Activated CD4-positive, alpha-beta T cell treated with anti-CD3 and anti-CD28 coated beads, Interleukin-2, amount 10 ng/mL, durations not matched to agents 24 days and 14 days (primary cell): ENCODE data around the gene NCAM1. TPM values are rescaled to one million over a fixed set of nuclear protein-coding genes. Genes with fewer than 3 reads are reported as not detected.

Experiments used
- DNase-seq: peaks from one replicate; pipeline ENCODE4 v3.0.0; 2022
- H3K27ac Mint-ChIP-seq: one replicate; pipeline ENCODE4 v1.8.0; 2022; ENCODE audit warnings: mild to moderate bottlenecking, mixed read lengths
- H3K27me3 Mint-ChIP-seq: one replicate; pipeline ENCODE4 v1.8.0; 2022; ENCODE audit warnings: mixed read lengths
- H3K36me3 Mint-ChIP-seq: one replicate; pipeline ENCODE4 v1.8.0; 2022; ENCODE audit warnings: low read depth, mild to moderate bottlenecking, mixed read lengths
- H3K4me1 Mint-ChIP-seq: one replicate; pipeline ENCODE4 v1.8.0; 2021; ENCODE audit warnings: mixed read lengths
- H3K4me3 Mint-ChIP-seq: one replicate; pipeline ENCODE4 v1.8.0; 2022; ENCODE audit warnings: mild to moderate bottlenecking, moderate library complexity, mixed read lengths
- H3K9me3 Mint-ChIP-seq: one replicate; pipeline ENCODE4 v1.8.0; 2021; ENCODE audit warnings: mixed read lengths
- intact Hi-C: fragments of 100-400 bp; cut with micrococcal nuclease; formaldehyde crosslinking; loops from one replicate; pipeline ENCODE4 v1.15.1; 2023
- total RNA-seq: library from RNA; stranded (reverse); gene quantifications from 2 replicates; pipeline ENCODE4 v1.2.3, GENCODE V29; 2022

NCAM1 gene
- total RNA-seq, 1 donor from 2014 or later, result not detected

GRCh38 chr11:113072237-113072858 lies 111.1 kb downstream of the NCAM1 start:
- H3K4me3 Mint-ChIP-seq, result no peak overlapping the region
- H3K36me3 Mint-ChIP-seq, result no peaks in the 10 kb centered on the region
- H3K9me3 Mint-ChIP-seq, result no peaks in the 10 kb centered on the region
- intact Hi-C loops, result no loop called here
- DNase-seq, result no peak
- no peak overlapping the region for H3K27ac Mint-ChIP-seq
- H3K4me1 Mint-ChIP-seq, result no peaks in the 10 kb centered on the region
- no peaks in the 10 kb centered on the region for H3K27me3 Mint-ChIP-seq

- Mint-ChIP-seq H3K27ac (no peak overlapping the region), H3K4me1 (no peaks in the 10 kb centered on the region), H3K27me3 (no peaks in the 10 kb centered on the region), H3K9me3 (no peaks in the 10 kb centered on the region), H3K4me3 (no peak overlapping the region), H3K36me3 (no peaks in the 10 kb centered on the region)
- no peak for DNase-seq
- intact Hi-C loops, result no loop called here
Measured at GRCh38 chr11:113073290-113073953, 112.2 kb downstream of the NCAM1 start.

GRCh38 chr11:113075586-113076095 lies 114.4 kb downstream of the NCAM1 start:
- Mint-ChIP-seq H3K4me1 (no peaks in the 10 kb centered on the region), H3K9me3 (no peaks in the 10 kb centered on the region), H3K27ac (no peak overlapping the region), H3K4me3 (no peak overlapping the region), H3K27me3 (no peaks in the 10 kb centered on the region), H3K36me3 (no peaks in the 10 kb centered on the region)
- no peak for DNase-seq
- intact Hi-C loops, result no loop called here

GRCh38 chr11:113077379-113077778 lies 116.2 kb downstream of the NCAM1 start:
- Mint-ChIP-seq H3K36me3 (no peaks in the 10 kb centered on the region), H3K4me3 (no peak overlapping the region), H3K27me3 (no peaks in the 10 kb centered on the region), H3K9me3 (no peaks in the 10 kb centered on the region), H3K4me1 (no peaks in the 10 kb centered on the region), H3K27ac (no peak overlapping the region)
- DNase-seq, result no peak
- intact Hi-C loops, result no loop called here

- Mint-ChIP-seq H3K4me1 (no peaks in the 10 kb centered on the region), H3K9me3 (no peaks in the 10 kb centered on the region), H3K36me3 (no peaks in the 10 kb centered on the region), H3K4me3 (no peak overlapping the region), H3K27me3 (peaks cover 3% of the 10 kb centered on the region), H3K27ac (no peak overlapping the region)
- intact Hi-C loops, result no loop called here
- DNase-seq, result no peak
Measured at GRCh38 chr11:113082341-113082955, 121.2 kb downstream of the NCAM1 start.

- Mint-ChIP-seq H3K9me3 (no peaks in the 10 kb centered on the region), H3K36me3 (no peaks in the 10 kb centered on the region), H3K4me1 (no peaks in the 10 kb centered on the region), H3K27ac (no peak overlapping the region), H3K4me3 (no peak overlapping the region), H3K27me3 (peaks cover 3% of the 10 kb centered on the region)
- no peak for DNase-seq
- intact Hi-C loops, result no loop called here
Measured at GRCh38 chr11:113083571-113083970, 122.4 kb downstream of the NCAM1 start.

GRCh38 chr11:113084297-113084696 lies 123.1 kb downstream of the NCAM1 start:
- H3K36me3 Mint-ChIP-seq, result no peaks in the 10 kb centered on the region
- no peak overlapping the region for H3K27ac Mint-ChIP-seq
- peaks cover 3% of the 10 kb centered on the region for H3K27me3 Mint-ChIP-seq
- intact Hi-C loops, result no loop called here
- DNase-seq, result no peak
- no peaks in the 10 kb centered on the region for H3K4me1 Mint-ChIP-seq
- H3K9me3 Mint-ChIP-seq, result no peaks in the 10 kb centered on the region
- H3K4me3 Mint-ChIP-seq, result no peak overlapping the region

- peaks cover 3% of the 10 kb centered on the region for H3K27me3 Mint-ChIP-seq
- no peaks in the 10 kb centered on the region for H3K36me3 Mint-ChIP-seq
- no peak overlapping the region for H3K4me3 Mint-ChIP-seq
- H3K4me1 Mint-ChIP-seq, result no peaks in the 10 kb centered on the region
- no peaks in the 10 kb centered on the region for H3K9me3 Mint-ChIP-seq
- intact Hi-C loops, result no loop called here
- no peak overlapping the region for H3K27ac Mint-ChIP-seq
- no peak for DNase-seq
Measured at GRCh38 chr11:113085446-113085845, 124.2 kb downstream of the NCAM1 start.

- Mint-ChIP-seq H3K9me3 (no peaks in the 10 kb centered on the region), H3K4me1 (no peaks in the 10 kb centered on the region), H3K27me3 (peaks cover 3% of the 10 kb centered on the region), H3K27ac (no peak overlapping the region), H3K4me3 (no peak overlapping the region), H3K36me3 (no peaks in the 10 kb centered on the region)
- intact Hi-C loops, result no loop called here
- no peak for DNase-seq
Measured at GRCh38 chr11:113087706-113088105, 126.5 kb downstream of the NCAM1 start.

GRCh38 chr11:113090716-113091480 lies 129.7 kb downstream of the NCAM1 start:
- intact Hi-C loops, result no loop called here
- H3K27me3 Mint-ChIP-seq, result no peaks in the 10 kb centered on the region
- no peaks in the 10 kb centered on the region for H3K4me1 Mint-ChIP-seq
- no peak for DNase-seq
- H3K36me3 Mint-ChIP-seq, result no peaks in the 10 kb centered on the region
- no peak overlapping the region for H3K27ac Mint-ChIP-seq
- H3K9me3 Mint-ChIP-seq, result no peaks in the 10 kb centered on the region
- no peak overlapping the region for H3K4me3 Mint-ChIP-seq

GRCh38 chr11:113091481-113091780 lies 130.2 kb downstream of the NCAM1 start:
- Mint-ChIP-seq H3K27me3 (no peaks in the 10 kb centered on the region), H3K27ac (no peak overlapping the region), H3K36me3 (no peaks in the 10 kb centered on the region), H3K4me1 (no peaks in the 10 kb centered on the region), H3K4me3 (no peak overlapping the region), H3K9me3 (no peaks in the 10 kb centered on the region)
- no peak for DNase-seq
- intact Hi-C loops, result no loop called here

GRCh38 chr11:113096648-113097047 lies 135.4 kb downstream of the NCAM1 start:
- Mint-ChIP-seq H3K27me3 (no peaks in the 10 kb centered on the region), H3K4me3 (no peak overlapping the region), H3K36me3 (no peaks in the 10 kb centered on the region), H3K9me3 (no peaks in the 10 kb centered on the region), H3K27ac (no peak overlapping the region), H3K4me1 (no peaks in the 10 kb centered on the region)
- intact Hi-C loops, result no loop called here
- no peak for DNase-seq

- Mint-ChIP-seq H3K4me1 (no peaks in the 10 kb centered on the region), H3K36me3 (no peaks in the 10 kb centered on the region), H3K27me3 (peaks cover 4% of the 10 kb centered on the region), H3K4me3 (no peak overlapping the region), H3K27ac (no peak overlapping the region), H3K9me3 (no peaks in the 10 kb centered on the region)
- intact Hi-C loops, result no loop called here
- no peak for DNase-seq
Measured at GRCh38 chr11:113103932-113104690, 142.9 kb downstream of the NCAM1 start.
